Effector CD8-positive, alpha-beta T cell (primary cell): Measurements from ENCODE around the gene CAMSAP1.

Experiments
- DNase-seq: peaks from one replicate; lab custom pipeline; 2025; lab: John Stamatoyannopoulos, UW

The CAMSAP1 gene

DNA sequence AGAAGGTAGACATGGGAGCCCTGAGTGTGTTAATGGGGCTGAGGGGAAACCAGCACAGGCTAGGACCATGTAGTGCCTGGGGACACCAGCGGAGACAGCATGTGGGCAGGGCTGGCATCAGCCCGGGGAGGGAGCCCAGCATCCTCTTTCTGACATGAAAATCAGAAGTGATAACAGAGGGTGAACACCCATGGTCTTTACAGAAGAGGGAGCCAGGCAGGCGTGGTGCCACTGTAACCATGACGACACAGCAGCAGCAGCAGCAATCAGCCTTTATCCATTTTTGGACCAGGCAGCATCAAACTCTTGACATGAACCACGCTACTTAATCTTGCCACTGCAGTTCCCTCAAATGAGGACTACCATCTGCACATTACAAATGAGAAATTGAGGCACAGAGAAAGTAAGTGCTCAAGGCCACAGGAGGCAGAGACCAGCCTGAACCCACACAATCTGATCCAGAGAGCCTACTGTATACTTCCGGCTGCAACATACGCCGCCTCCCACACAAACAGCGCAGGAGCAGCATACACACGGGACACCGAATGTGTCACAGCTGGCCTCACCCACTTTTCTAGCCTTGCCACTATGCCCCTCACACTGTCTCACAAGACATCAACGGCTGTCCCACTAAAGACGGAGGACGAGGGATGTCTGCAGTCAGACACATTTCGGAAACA is 23.8 kb downstream of the CAMSAP1 start:
- no peak for DNase-seq

DNA sequence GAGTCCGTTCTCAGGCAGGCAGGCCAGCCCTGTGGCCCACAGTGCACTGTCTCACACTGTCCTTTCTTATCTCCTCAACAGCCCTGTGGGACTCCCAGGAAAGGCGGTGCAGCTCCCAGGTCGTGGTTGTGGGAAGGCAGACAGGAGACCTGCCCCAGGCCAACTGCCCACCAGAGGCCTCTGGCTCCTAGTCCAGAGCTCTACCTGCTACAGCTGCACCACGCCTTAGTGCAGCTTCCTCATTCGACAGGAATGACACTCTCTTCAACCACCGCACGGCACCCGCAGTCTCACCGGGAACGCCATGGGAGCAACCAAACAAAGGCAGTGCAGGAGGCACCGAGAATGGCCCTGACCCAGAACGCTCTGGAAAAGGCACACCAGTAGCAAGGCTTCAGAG is 25.3 kb downstream of the CAMSAP1 start:
- no peak for DNase-seq

DNA sequence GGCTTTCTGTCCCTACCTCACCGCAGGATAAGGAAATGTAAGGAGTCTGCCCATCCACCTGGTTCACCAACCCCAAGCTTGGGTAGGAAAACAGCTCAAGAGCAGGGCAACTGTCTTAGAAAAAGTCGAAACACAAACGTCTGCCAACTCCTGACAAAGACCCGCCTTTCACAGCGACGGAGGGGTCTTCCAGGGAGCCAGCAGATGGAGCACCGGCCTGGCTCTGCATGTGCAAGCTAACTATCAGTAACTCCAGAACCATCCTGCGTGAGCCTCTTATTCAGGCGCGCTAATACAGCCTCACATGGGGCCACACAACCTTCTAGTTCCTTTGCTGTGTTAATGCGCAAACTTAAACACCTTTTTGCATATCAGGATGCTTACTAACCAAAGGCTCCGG is 26.9 kb downstream of the CAMSAP1 start:
- DNase-seq: no peak

DNA sequence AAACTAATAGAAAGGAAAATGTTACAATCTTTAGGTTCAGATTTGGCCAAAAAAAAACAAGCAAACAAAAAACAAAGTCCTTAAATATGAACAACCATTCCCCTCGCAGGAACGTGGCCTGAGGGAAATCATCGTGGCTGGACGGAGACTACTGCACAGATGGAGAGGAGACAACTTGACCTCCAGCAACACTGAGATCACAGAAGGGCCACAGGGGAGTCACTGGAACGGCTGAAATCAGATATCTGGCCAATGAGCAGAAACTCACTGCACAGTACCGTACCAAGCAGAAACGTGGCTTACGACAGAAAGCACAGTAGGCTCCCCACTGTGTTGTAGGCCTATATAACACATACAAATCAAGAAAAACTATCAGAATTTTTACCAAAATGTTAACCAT is 27.7 kb downstream of the CAMSAP1 start:
- no peak for DNase-seq

DNA sequence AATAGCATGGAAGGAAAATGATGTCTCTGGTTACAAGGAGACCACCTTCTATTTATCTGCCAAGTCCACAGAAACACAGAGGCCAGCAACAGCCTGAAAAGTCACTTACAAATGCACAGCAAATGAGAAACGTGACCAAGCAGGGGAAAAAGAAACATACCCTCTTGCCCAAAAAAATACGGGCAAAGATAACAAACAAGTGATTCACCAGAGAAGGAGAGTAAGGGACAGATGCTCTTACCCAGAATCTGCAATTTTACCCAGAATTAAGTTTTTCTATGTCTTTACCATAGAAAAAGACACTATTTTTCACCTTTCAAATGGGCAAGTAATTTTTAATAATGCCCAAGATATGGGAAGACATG is 28.1 kb downstream of the CAMSAP1 start:
- DNase-seq: no peak

DNA sequence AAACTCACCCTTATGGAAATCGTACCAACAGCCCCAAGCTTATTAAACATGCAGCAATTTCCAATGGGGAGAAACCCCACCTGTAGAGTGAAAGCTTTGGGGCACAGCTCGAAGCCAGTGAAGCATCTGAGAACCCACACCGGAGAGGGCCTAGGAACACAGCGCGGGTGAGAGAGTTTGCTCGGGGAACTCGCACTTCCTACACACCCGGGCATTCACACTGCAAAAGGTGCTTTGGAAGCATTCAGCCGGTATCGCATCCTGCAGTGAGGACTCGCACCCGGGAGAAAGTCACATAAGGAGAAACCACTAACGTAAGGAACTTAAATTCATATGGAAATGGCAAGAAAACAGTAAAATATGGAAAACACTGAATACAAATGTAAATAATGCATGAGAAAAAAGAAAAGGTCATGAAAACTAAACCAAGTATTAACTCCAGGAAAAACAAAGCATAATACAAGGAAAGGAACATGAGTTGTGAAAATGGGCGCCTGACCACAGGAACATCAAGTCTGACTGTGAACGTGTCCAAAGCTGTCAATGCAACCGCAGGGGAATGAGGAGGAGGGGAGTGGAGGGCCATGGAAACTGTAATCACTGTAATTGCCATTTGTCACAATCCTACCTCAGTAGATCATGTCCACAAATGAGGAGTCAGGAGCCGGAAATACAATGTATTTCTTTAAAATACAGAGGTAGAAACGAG is 28.7 kb downstream of the CAMSAP1 start:
- DNase-seq: no peak

DNA sequence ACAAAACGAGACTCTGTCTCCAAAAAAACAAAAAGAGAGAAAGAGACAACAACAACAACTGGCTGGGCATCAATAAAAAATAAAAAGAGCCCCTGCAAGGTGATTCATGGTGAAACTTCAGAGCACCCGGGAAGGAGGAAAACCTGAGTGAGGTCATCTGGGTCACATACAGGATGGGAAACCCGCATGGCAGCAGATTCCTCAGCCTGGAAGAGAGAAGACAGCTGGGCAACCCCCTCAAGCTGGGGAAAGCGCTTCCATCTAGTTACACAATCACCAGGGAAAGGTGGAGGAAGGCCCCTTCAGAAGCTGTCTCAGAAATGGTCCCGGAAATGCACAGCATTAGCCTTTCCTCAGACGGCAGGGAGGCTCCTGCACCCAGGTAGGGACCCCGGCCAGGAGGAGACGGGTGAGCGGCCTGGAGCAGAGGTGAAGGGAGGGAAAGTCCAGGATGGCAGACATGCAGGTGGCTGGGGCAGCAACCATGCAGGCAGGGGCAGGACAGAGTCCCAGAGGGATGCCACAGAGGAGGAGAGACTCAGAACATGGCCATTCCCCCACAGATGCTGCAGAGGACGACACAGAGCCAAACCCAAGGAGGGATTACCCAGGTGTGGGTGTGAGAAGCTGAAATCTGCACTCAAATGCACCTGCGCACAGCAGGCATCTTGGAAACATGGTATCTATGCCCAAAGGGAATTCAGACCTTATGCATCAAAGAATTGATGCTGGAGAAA is 29.4 kb downstream of the CAMSAP1 start:
- DNase-seq: no peak

DNA sequence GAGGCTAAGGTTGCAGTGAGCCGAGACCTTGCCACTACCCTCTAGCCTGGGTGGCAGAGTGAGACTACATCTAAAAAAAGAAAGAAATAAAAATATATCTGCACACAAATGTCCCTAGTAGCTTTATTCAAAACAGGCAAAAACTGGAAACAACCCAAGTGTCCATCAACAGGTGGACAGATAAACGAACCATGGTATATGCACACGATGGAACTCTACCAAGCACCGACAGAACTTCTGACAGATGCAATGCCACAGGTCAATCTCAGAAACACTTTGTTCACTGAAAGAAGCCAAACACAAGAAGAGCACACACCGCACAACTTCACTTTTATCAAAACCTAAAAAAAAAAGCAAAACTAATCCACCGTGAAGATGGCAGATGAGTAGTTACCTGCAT is 30.4 kb downstream of the CAMSAP1 start:
- DNase-seq: no peak

DNA sequence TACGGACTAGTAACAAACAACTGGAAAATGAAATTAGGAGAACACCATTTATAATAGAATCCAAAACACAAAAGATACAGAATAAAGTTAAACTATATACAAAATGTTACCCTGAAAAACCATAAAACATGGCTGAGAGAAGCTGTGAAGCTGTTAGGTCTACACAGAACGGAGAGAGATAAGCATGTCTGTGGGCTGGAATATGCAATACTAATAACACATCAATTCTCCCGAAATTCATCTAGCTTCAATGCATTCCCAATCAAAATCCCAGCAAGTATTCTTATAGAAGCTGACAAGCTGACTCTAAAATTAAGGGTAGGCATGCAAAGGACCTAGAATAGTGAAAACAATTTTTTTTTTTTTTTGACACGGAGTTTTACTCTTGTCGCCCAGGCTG is 32.5 kb downstream of the CAMSAP1 start:
- no peak for DNase-seq

DNA sequence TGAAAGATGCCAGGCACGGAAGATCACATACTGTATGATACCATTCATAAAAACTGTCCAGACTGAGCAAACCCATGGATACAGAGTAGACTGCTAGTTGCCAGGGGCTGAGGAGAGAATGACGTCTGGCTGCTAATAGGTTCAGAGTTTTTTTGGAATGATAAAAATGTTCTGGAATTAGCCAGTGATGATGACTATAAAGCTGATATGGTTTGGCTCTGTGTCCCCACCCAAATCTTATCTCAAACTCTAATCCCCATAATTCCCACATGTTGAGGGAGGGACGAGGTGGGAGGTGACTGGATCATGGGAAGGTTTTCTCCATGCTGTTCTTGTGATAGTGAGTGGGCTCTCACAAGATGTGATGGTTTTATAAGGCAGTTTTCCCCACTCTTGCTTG is 37.4 kb downstream of the CAMSAP1 start:
- no peak for DNase-seq

DNA sequence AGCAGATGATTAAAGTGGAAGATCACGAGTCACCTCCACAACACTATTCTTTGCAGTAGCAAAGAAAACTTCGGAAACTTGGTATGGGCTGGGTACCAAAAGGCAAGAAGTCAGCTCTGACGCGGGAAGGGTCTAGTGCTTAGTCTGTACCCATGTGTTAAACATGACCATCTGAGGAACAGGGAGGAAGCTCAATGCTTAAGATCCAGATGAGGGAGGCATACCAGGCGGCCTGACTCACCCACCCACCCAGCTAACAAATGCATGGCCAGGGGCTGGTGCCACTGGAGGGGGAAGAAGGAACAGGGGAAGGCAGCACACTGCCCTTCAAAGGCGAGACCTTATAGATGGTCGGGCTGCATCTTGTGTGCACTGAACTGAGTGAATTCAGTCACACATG is 41.8 kb downstream of the CAMSAP1 start:
- DNase-seq: no peak

DNA sequence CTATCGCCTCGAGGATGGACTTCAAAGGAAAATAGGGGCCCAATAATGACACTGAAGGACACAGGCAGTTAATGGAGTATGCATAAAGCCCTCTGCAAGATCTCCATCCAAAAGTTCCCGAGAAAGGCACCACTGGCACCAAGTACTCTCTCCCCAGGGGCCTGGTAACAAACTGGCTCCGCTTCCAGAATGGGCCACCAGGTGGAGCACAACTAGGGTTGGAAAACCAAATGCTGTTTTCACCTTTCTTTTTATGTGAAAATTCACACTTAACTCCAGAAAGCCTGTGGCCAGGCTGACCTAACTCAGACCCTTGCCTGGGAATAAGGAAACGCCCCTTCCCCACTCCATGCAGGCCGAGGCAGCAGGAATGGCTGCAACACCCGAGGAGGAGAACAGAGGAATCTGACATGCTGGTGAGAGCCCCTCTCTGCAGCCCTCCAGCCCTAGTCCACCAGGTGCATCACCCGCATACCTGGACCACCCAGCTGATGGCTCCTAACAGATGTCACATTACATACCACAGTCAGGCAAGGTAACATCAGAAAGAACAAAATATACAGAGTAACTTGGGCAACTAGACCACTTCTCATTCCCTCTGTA is 42.8 kb downstream of the CAMSAP1 start:
- DNase-seq: peak; percentile 38

DNA sequence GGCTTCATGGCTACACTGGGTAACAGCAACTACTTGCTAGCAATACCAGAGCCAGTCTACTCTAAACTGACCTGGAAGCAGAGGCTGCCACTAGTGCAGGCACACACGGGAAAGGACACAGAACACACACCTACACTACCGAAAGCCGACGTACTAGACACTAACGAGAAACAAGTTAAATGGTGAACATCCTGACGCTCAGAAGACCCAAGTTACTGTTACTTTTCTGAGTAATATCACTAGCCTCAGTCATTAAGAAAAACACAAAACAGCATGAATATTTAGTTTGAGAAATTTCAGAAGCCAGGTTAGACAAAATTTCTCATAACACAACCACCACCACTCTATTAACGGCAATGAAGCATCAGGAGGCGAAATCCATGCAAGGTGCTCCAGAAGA is 44.5 kb downstream of the CAMSAP1 start:
- DNase-seq: no peak

DNA sequence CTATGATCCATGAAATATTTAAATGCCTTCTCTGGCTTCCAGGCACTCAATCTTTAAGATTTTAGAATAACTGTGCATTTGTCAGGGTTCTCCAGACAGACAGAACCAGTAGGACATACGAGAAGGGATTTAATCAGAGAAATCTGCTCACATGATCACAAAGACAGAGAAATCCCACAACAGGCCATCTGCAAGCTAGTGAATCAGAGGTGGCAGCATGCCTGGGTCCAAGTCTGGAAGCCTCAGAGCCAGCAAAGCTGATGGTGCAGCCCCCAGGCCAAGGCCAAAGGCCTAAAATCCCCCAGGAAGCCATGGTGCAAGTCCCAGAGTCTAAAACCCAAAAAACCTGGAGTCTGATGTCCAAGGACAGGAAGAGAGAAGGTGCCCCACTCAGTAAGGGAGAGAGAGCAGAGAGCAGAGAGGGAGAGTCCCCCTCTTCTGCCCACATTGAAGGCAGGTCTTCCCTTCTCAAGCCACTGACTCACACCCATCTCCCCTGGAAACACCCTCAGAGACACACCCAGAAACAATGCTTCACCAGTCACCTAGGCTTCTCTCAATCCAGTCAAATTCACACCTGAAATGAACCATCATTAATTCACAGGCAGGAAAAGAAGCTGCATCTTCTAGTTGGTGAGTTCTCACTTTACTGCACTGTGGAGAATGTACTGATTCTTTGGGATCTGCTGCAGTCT is 48.7 kb downstream of the CAMSAP1 start:
- DNase-seq: no peak

DNA sequence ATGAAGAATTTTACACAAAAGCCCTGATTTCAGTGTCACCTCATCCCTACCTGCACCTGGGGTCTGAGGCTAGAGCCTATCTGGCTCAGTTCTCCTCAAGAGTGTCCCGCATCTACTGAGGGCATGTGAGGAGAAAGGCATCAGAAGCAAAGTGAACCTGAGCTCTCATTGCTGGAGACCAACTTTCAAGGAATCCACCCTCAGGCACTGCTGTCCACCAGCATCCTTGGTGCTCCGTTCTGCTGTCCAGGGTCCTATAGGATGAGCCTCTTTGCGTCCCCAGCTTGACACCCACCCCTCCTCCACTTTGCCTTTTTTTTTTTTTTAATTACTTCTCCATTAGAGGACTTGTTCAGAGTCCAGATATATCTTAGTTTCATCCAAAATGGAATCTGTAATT is 49.5 kb downstream of the CAMSAP1 start:
- no peak for DNase-seq

DNA sequence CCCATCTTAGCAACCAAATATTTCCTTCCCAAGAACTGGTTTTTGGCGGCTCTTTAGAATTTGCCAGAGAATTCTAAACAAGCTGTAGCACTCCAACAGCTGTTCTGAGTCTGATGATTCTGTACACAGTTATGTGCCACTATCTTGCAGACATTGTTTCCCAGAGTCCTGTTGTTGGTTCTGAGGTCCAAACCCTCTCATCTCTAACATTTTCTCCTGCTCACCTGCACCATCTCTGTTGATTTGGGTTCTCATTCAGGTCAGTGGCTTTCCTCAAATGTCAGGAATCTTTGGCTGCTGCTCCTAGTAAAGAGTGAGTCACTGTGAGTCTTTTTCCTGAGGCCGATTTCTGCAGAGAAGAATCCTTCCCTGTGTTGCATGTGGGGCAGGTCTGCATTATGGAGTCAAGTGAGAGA is 50.0 kb downstream of the CAMSAP1 start:
- DNase-seq: no peak

DNA sequence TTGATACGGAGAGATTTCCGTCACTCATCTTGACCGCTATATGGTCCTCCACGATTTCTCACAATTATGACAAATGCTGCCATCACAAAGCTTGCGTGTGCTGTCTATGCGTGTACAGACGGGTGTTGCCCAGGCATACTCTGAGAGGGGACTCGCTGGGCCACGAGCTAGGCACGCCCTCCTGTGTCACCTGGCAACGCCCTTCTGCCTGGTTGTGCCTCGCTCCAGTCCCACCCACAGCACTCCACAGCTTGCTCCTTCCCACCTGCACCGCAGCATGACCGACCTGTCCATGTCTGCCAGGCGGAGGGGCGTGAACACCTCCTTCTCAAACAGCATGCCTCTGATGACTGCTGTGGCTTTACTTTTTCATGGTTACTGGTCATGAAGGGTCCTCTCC is 55.6 kb downstream of the CAMSAP1 start:
- no peak for DNase-seq

DNA sequence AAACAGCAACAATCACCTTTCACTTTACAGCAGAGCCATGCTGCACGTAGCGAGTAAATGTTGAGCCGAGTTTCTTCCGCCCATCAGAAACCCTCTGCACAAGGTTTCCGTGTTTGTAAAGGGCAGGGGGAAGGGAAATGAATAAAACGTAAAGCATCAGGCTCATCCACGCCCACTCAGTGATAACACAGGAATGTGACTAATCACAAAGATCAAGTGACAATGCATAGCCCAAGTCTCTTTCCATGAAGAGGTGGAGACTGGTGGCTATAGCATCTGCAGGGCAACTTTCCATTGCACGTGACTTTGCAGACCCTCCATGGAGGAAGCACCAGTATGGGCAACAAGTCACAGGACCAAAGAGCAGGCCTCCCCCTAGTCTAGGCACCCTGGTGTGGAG is 56.6 kb downstream of the CAMSAP1 start:
- no peak for DNase-seq

DNA sequence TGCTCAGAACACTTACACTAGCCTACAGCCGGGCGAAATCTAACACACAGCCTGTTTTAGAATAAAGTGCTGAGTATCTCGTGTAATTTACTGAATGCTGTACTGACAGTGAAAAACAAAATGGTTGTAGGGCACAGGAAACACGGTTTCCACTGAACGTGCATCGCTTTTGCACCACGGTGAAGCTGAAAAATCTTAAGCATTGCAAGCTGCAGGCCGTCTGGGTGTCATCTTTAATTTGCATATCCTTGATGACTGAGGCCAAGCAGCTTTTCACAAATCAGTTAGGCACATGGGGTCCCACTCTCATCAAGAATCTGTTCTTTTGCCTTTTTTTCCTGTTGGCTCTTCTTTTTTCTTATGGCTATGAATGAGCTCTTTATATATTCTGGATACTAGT is 58.2 kb downstream of the CAMSAP1 start:
- no peak for DNase-seq

DNA sequence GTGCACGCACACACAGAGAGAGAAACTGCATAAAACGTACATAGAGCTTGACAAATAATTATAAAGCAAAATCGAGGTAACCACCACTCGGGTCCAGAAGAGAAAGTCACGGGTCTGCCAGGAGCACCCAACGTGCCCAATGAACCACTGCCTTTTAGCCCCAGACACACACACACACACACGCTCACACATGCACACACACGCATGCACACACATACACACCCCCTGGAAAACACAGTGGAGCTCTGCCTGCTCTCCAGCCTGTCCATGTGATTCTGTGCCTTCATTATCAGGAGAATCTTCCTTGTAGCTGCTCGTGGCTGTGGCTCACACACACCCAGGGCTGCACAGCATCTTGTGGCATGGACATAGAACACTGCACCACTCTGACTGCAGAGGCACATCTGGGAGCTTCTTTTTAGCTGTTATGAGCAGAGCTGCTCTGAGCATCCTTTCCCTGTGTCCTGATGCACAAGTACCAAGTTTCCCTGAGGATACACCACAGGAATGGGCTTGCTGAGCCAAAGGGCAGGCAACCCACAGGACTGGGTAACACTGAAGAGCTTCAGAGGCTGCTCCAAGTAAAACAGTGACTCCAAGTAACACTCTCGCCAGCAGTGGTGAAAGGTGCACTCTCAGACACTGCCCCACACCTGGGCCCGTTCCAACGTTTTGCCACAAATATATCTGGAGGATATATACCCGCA is 58.9 kb downstream of the CAMSAP1 start:
- DNase-seq: no peak

DNA sequence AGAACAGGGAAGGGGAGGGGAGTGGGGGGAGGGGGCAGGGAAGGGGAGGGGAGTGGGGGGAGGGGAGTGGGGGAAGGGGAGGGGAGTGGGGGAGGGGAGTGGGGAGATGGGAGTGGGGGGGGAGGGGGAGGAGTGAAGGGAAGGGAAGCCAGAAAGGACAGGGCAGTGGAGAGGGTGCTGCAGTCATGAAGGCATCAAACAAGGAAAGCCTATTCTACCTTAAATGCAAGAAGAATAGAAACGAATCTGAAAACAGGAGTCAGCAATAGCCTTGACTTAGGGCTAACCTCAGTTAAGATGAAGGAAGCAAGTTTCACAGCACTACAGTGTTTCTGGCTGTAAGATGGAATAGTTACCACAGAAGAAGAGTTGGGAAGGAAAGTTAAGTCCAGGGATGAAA is 59.5 kb downstream of the CAMSAP1 start:
- no peak for DNase-seq

DNA sequence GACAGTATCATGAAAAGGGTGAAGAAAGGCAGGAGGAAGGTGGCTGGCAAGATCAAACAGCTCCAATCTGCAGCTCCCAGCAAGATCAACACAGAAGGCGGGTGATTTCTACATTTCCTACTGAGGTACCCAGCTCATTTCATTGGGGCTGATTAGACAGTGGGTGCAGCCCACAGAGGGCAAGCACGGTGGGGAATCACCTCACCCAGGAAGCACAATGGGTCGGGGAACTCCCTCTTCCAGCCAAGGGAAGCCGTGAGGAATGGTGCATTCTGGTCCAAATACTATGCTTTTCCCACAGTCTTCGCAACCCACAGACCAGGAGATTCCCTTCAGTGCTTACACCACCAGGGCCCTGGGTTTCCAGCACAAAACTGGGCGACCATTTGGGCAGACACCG is 66.8 kb downstream of the CAMSAP1 start:
- DNase-seq: no peak
